GM12878 (cell line): ENCODE results near the gene MRTFB. TPM values are rescaled to one million over a fixed set of nuclear protein-coding genes. Genes with fewer than 3 reads are reported as not detected.

Experiments used
- EED ChIP-seq: sonication (generic); IDR thresholded peaks from 2 replicates; pipeline ENCODE4 v1.6.1; 2016; ENCODE audit warnings: antibody characterized with exemption, low read depth
- USF1 ChIP-seq: IDR thresholded peaks from 2 replicates; pipeline ENCODE4 v1.6.1; 2011; ENCODE audit warnings: borderline replicate concordance, low read depth, mild to moderate bottlenecking, moderate library complexity, mixed read lengths, low read length; ENCODE audit not compliant: insufficient read depth; ENCODE audit errors: extremely low read length
- ZNF217 ChIP-seq: fragments of 450-650 bp; IDR thresholded peaks from 2 replicates; pipeline ENCODE4 v1.6.1; 2017; ENCODE audit warnings: antibody characterized with exemption, mild to moderate bottlenecking
- ZNF24 ChIP-seq: fragments of 450-650 bp; IDR thresholded peaks from 2 replicates; pipeline ENCODE4 v1.6.1; 2017; ENCODE audit warnings: antibody characterized with exemption, mild to moderate bottlenecking
- ZZZ3 ChIP-seq: IDR thresholded peaks from 2 replicates; pipeline ENCODE4 v1.6.1; 2011; ENCODE audit warnings: low read depth; ENCODE audit not compliant: control insufficient read depth, insufficient read length
- polyA plus RNA-seq, 11 experiments: library from polyadenylated mRNA; depleted of rRNA in 4 of 11; unstranded in 6 of 11; stranded (reverse) in 5 of 11; fragments of >200 nt; fragmentation: Nextera tagmentation in 4 of 11; fragmentation: Illumina TruSeq in 1 of 11; extraction: Ambion mirVana in 4 of 11; extraction: Trizol in 1 of 11; gene quantifications; 1 replicate in 1 of 11; 2 replicates in 10 of 11; pipeline versions ENCODE4 v1.2.1 to v1.2.3, GENCODE V29; 2011 to 2016; ENCODE audit warnings: inconsistent platforms in 2 of 11, missing spikeins in 2 of 11, low read depth in 1 of 11
- total RNA-seq, 4 experiments: library from RNA; depleted of rRNA in 3 of 4; stranded (reverse); fragments of >200 nt in 3 of 4; fragmentation: Illumina TruSeq in 1 of 4; extraction: Trizol in 1 of 4; gene quantifications; 2 replicates each; pipeline versions ENCODE4 v1.2.1 to v1.2.3, GENCODE V29; 2013 to 2021
- TF ChIP-seq, protein P1 (sequence below): IDR thresholded peaks from 2 replicates; pipeline ENCODE4 v1.6.1; 2011; ENCODE audit warnings: borderline replicate concordance, low read depth, mild to moderate bottlenecking, moderate library complexity, low read length; ENCODE audit not compliant: insufficient read depth, poor library complexity, severe bottlenecking
- TF ChIP-seq, protein P2 (sequence below): fragments of 450-650 bp; IDR thresholded peaks from 2 replicates; pipeline ENCODE4 v1.6.1; 2018; ENCODE audit warnings: borderline replicate concordance, mild to moderate bottlenecking; ENCODE audit not compliant: partially characterized antibody

The MRTFB gene
- total and polyA plus RNA-seq, 10 of the 15 experiments (the other 5 are each of a cell fraction or from before 2014, with no cell fraction given), result 2.1 to 14.3 (median 8.0) TPM

DNA sequence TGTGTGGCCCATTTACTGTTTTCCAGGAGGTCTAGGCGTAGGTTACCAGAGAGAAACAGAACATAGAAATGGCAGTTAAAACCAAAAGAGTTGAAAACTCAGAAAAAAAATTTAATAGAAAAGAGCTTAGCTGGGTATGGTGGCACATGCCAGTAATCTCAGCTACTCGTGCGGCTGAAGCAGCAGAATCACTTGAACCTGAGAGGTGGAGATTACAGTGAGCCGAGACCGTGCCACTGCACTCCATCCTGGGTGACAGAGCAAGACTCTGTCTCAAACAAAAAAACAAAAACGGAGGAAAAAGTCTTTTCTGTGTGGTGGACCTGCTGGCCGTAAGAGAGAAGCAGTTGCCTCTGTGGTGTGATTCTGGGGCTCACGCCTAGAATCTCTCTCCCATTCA, 35.8 kb downstream of the MRTFB start (continued):
- TF ChIP-seq, protein P1, sequence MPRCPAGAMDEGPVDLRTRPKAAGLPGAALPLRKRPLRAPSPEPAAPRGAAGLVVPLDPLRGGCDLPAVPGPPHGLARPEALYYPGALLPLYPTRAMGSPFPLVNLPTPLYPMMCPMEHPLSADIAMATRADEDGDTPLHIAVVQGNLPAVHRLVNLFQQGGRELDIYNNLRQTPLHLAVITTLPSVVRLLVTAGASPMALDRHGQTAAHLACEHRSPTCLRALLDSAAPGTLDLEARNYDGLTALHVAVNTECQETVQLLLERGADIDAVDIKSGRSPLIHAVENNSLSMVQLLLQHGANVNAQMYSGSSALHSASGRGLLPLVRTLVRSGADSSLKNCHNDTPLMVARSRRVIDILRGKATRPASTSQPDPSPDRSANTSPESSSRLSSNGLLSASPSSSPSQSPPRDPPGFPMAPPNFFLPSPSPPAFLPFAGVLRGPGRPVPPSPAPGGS, result no peak
- TF ChIP-seq, protein P2, sequence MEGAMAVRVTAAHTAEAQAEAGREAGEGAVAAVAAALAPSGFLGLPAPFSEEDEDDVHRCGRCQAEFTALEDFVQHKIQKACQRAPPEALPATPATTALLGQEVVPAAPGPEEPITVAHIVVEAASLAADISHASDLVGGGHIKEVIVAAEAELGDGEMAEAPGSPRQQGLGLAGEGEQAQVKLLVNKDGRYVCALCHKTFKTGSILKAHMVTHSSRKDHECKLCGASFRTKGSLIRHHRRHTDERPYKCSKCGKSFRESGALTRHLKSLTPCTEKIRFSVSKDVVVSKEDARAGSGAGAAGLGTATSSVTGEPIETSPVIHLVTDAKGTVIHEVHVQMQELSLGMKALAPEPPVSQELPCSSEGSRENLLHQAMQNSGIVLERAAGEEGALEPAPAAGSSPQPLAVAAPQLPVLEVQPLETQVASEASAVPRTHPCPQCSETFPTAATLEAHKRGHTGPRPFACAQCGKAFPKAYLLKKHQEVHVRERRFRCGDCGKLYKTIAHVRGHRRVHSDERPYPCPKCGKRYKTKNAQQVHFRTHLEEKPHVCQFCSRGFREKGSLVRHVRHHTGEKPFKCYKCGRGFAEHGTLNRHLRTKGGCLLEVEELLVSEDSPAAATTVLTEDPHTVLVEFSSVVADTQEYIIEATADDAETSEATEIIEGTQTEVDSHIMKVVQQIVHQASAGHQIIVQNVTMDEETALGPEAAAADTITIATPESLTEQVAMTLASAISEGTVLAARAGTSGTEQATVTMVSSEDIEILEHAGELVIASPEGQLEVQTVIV, result no peak
- no peak for TF ChIP-seq ZNF217
- TF ChIP-seq USF1, result no peak
- no peak for TF ChIP-seq ZZZ3
- TF ChIP-seq EED, result no peak
- no peak for TF ChIP-seq ZNF24
